Endothelial cell (in vitro differentiated cells): ENCODE data around the gene TMEM100. TPM values are rescaled to one million over a fixed set of nuclear protein-coding genes. Genes with fewer than 3 reads are reported as not detected.

Experiments
- DNase-seq: peaks from one replicate; pipeline ENCODE4 v3.0.0; 2021; ENCODE audit warnings: low spot score
- H3K27ac Mint-ChIP-seq: one replicate; pipeline ENCODE4 v1.8.0; 2021; ENCODE audit warnings: mixed read lengths, inconsistent platforms; ENCODE audit not compliant: unreplicated experiment
- H3K27me3 Mint-ChIP-seq: one replicate; pipeline ENCODE4 v1.8.0; 2021; ENCODE audit warnings: mild to moderate bottlenecking, moderate library complexity, mixed read lengths, inconsistent platforms; ENCODE audit not compliant: unreplicated experiment
- H3K36me3 Mint-ChIP-seq: one replicate; pipeline ENCODE4 v1.8.0; 2021; ENCODE audit warnings: mild to moderate bottlenecking, low read depth, mixed read lengths, inconsistent platforms; ENCODE audit not compliant: unreplicated experiment
- H3K4me1 Mint-ChIP-seq: one replicate; pipeline ENCODE4 v1.8.0; 2021; ENCODE audit warnings: mild to moderate bottlenecking, mixed read lengths, inconsistent platforms; ENCODE audit not compliant: unreplicated experiment
- H3K4me3 Mint-ChIP-seq: one replicate; pipeline ENCODE4 v1.8.0; 2021; ENCODE audit warnings: mild to moderate bottlenecking, mixed read lengths, inconsistent platforms; ENCODE audit not compliant: unreplicated experiment
- H3K9me3 Mint-ChIP-seq: one replicate; pipeline ENCODE4 v1.8.0; 2021; ENCODE audit warnings: mixed read lengths, inconsistent platforms; ENCODE audit not compliant: unreplicated experiment
- total RNA-seq: library from RNA; stranded (reverse); fragmentation: NEBNext Ultra II Directional; extraction: Animal tissue kit (Norgen Biotek cat#: 25700); gene quantifications from one replicate; pipeline ENCODE4 v1.2.1, GENCODE V29; 2021; ENCODE audit not compliant: unreplicated experiment
- TF ChIP-seq, protein P1 (sequence below): fragments of 200-600 bp; sonication (generic); IDR thresholded peaks from one replicate; pipeline ENCODE4 v1.5.0; 2021; ENCODE audit warnings: antibody characterized with exemption; ENCODE audit not compliant: unreplicated experiment

TMEM100 gene
- total RNA-seq, 1 donor from 2014 or later, result 29.3 TPM

DNA sequence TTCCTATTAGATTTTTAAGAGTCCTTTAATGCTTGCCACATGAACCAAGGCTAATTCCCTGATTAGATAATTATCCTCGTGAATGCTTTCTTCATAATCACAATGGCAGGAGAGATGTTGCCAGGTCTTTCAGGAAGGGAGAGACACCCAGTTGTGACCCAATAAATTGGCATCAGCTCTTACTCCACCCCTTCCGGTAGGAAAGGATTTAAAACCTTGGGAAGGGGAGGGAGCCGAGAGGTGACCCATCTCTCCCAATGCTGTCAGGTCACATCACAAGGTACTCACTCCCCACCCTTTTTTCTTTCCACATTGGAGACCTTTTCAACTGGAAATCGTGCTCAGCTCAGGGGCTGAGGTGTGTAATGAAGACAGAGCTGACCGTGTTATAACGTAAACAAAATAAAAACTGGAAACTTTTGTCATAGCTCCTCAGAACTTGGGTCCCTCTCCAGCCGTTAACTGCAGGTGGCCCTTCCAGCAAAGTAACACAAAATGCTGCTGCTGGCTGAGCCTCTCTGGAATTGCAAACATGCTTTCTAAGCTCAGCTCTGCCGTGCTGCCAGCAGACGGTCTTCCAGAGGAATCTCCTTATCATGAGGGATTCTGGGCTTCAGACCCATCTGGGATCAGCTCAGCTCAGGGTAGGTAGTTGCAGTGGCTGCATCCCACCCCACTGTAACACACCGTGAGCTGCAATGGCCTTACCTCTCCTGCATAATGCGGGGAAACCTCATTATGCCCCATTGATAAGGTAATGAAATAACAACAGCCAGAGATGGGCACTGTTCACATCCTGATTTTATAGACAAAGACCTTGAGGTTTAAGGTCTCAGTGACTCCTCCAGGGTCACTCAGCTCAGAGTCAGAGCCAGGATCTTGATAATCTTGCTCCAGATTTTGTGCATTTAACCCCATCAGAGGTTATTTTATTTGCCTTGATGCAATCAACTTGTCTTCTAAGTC lies 15.6 kb downstream of the TMEM100 start:
- DNase-seq, result no peak
- peaks cover 2% of the 10 kb centered on the region for H3K27me3 Mint-ChIP-seq
- no peaks in the 10 kb centered on the region for H3K9me3 Mint-ChIP-seq
- TF ChIP-seq, protein P1, sequence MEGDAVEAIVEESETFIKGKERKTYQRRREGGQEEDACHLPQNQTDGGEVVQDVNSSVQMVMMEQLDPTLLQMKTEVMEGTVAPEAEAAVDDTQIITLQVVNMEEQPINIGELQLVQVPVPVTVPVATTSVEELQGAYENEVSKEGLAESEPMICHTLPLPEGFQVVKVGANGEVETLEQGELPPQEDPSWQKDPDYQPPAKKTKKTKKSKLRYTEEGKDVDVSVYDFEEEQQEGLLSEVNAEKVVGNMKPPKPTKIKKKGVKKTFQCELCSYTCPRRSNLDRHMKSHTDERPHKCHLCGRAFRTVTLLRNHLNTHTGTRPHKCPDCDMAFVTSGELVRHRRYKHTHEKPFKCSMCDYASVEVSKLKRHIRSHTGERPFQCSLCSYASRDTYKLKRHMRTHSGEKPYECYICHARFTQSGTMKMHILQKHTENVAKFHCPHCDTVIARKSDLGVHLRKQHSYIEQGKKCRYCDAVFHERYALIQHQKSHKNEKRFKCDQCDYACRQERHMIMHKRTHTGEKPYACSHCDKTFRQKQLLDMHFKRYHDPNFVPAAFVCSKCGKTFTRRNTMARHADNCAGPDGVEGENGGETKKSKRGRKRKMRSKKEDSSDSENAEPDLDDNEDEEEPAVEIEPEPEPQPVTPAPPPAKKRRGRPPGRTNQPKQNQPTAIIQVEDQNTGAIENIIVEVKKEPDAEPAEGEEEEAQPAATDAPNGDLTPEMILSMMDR, result no peak
- no peak overlapping the region for H3K27ac Mint-ChIP-seq
- H3K36me3 Mint-ChIP-seq, result no peaks in the 10 kb centered on the region
- H3K4me3 Mint-ChIP-seq, result no peak overlapping the region
- H3K4me1 Mint-ChIP-seq, result peaks cover 4% of the 10 kb centered on the region

DNA sequence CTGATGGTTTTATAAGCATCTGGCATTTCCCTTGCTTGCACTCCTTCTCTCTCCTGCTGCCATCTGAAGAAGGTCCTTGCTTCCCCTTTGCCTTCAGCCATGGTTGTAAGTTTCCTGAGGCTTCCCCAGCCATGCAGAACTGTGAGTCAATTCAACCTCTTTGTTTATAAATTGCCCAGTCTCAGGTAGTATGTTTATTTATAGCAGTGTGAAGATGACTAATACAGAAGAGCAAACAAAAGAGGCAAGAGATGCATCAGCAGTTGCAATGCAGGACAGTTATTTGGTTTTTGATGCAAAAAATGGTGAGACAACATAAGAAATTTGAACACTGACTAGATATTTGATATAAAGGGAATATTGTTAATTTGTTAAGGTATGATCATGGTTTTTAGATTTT lies 16.8 kb downstream of the TMEM100 start:
- Mint-ChIP-seq H3K4me3 (no peak overlapping the region), H3K27ac (no peak overlapping the region), H3K27me3 (peaks cover 2% of the 10 kb centered on the region), H3K4me1 (peaks cover 4% of the 10 kb centered on the region), H3K9me3 (peaks cover 3% of the 10 kb centered on the region), H3K36me3 (peaks cover 3% of the 10 kb centered on the region)
- TF ChIP-seq, protein P1, result no peak
- no peak for DNase-seq

DNA sequence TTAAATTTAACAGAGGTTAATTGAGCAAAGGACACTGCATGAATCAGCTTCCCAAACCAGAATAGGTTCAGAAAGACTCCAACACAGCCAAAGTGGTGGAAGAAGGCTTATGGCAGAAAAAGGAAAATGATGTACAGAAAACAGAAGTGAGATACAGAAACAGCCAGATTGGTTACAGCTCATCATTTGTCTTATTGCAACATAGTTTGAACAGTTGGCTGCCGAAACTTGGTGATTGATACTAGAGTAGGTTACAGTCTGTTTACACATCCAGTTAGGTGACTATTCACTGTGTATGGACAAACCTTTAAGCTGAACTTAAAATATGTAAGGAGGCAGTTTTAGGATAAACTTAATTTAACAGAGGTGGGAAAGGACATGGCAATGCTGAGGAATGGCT lies 18.3 kb downstream of the TMEM100 start:
- Mint-ChIP-seq H3K36me3 (peaks cover 3% of the 10 kb centered on the region), H3K9me3 (peaks cover 3% of the 10 kb centered on the region), H3K27ac (peak overlapping the region; percentile 26), H3K27me3 (peaks cover 2% of the 10 kb centered on the region), H3K4me3 (no peak overlapping the region), H3K4me1 (peaks cover 6% of the 10 kb centered on the region)
- DNase-seq, result no peak
- TF ChIP-seq, protein P1, result no peak

DNA sequence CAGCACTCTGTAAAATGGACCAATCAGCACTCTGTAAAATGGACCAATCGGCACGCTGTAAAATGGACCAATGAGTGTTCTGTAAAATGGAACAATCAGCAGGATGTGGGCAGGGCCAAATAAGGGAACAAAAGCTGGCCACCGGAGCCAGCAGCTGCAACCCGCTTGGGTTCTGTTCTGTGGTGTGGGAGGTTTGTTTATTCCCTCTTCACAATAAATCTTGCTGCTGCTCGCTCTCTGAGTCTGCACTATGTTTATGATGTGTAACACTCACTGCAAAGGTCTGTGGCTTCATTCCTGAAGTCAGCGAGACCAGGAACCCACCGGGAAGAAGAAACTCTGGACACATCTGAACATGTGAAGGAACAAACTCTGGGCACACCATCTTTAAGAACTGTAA lies 20.5 kb downstream of the TMEM100 start:
- peaks cover 2% of the 10 kb centered on the region for H3K27me3 Mint-ChIP-seq
- peaks cover 3% of the 10 kb centered on the region for H3K36me3 Mint-ChIP-seq
- peaks cover 2% of the 10 kb centered on the region for H3K4me1 Mint-ChIP-seq

More for the DNA sequence above, 20.5 kb downstream of the TMEM100 start:
- DNase-seq, result no peak
- Mint-ChIP-seq H3K9me3 (peaks cover 3% of the 10 kb centered on the region), H3K27ac (no peak overlapping the region), H3K4me3 (no peak overlapping the region)
- TF ChIP-seq, protein P1, result no peak
